ENCODE data around the gene ARHGEF10L. TPM values are rescaled to one million over a fixed set of nuclear protein-coding genes. Genes with fewer than 3 reads are reported as not detected.

Gene ARHGEF10L
- total and polyA plus RNA-seq, 2 donors = 1.9 to 11.5 TPM

DNA sequence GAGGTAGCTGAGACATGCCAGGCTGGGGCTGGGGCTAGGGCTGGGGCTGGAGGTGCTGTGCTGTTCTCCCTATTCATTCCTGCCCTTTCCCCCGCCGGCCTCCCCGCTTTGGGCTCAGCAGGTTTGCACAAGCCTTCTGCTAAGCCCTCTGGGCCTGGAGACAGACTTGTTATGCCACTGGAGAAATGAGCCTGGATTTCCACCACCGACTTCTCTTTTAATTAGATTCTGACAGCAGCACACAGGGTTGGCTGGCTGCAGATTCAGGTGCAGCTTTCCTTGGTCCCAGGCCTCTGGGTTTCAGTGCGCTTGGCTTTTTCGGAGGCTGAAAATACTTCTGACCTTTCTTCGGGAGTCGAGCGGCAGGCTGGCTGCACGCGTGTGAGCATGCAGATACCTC, 144.1 kb downstream of the ARHGEF10L start:
- no peak overlapping the region for H3K4me3 ChIP-seq (ENCODE audit: low read length in 2 of 2)
- H3K36me3 ChIP-seq (ENCODE audit: control insufficient read depth in 2 of 2, insufficient read depth in 2 of 2, low read length in 1 of 2) = no peaks in the 10 kb centered on the region
- no peak overlapping the region for H3K27ac ChIP-seq (ENCODE audit: low read depth in 1 of 2, low read length in 1 of 2)
- peaks cover 0 to 1% of the 10 kb centered on the region in 2 donors for H3K9me3 ChIP-seq (ENCODE audit: control insufficient read depth in 2 of 2, insufficient read depth in 1 of 2, low read length in 1 of 2)
- H3K27me3 ChIP-seq (ENCODE audit: control insufficient read depth in 2 of 2, insufficient read depth in 1 of 2, low read length in 1 of 2) = no peaks in the 10 kb centered on the region
- DNase-seq (ENCODE audit: low read depth in 6 of 9, low spot score in 9 of 9) = no peak
- no peaks in the 10 kb centered on the region for H3K4me1 ChIP-seq (ENCODE audit: control insufficient read depth in 2 of 2, insufficient read depth in 2 of 2, low read length in 2 of 2)
- WGBS = 91% methylated on average over 11 of the region's 11 CpGs

DNA sequence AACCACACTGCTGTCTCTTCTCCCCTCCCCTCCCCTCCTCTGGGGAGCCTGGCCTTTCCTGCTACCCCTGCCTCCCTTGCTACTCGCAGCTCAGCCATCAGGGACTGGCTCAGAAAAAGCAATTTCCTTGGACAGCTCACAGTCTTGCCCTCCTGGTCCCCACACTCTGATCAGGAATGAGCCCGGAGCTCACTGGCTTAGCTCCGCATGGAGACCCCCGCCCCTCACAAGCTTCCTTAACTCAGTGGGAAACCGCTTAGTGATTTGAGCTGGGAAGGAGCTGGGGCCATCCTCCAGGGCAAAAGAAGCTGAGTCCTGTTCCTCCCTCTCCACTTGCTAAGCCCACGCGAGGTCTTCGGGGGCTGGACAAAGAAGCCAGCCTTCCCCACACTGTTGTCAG, 145.3 kb downstream of the ARHGEF10L start:
- H3K27ac ChIP-seq (ENCODE audit: low read depth in 1 of 2, low read length in 1 of 2) = no peak overlapping the region
- H3K4me1 ChIP-seq (ENCODE audit: control insufficient read depth in 2 of 2, insufficient read depth in 2 of 2, low read length in 2 of 2) = no peaks in the 10 kb centered on the region
- no peaks in the 10 kb centered on the region for H3K36me3 ChIP-seq (ENCODE audit: control insufficient read depth in 2 of 2, insufficient read depth in 2 of 2, low read length in 1 of 2)
- H3K4me3 ChIP-seq (ENCODE audit: low read length in 2 of 2) = no peak overlapping the region
- H3K9me3 ChIP-seq (ENCODE audit: control insufficient read depth in 2 of 2, insufficient read depth in 1 of 2, low read length in 1 of 2) = peaks cover 0 to 1% of the 10 kb centered on the region in 2 donors
- 90% methylated on average over 8 of the region's 8 CpGs for WGBS
- H3K27me3 ChIP-seq (ENCODE audit: control insufficient read depth in 2 of 2, insufficient read depth in 1 of 2, low read length in 1 of 2) = no peaks in the 10 kb centered on the region
- DNase-seq (ENCODE audit: low read depth in 6 of 9, low spot score in 9 of 9) = no peak

DNA sequence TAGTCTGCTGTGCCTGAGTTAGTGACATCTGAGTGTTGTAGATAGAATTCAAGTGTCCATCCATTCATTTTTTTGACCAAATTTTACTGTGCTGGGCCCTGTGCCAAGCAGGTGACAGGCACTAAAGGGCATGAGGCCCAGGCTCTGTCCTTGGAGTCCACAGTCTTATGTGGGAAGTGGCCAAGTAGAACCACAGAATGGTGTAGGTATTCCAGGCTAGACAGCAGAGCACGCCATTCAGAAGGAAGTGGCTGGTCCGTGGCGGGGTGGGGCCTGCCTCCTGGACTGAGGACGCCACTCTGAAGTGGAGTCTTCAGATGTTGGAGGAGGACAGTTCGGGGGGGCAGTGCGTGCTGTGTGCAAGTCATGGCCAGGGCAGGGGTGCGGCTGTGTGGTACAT, 146.8 kb downstream of the ARHGEF10L start:
- no peaks in the 10 kb centered on the region for H3K27me3 ChIP-seq (ENCODE audit: control insufficient read depth in 2 of 2, insufficient read depth in 1 of 2, low read length in 1 of 2)
- H3K4me3 ChIP-seq (ENCODE audit: low read length in 2 of 2) = no peak overlapping the region
- DNase-seq (ENCODE audit: low read depth in 6 of 9, low spot score in 9 of 9) = no peak
- 75% methylated on average over 7 of the region's 7 CpGs for WGBS
- H3K9me3 ChIP-seq (ENCODE audit: control insufficient read depth in 2 of 2, insufficient read depth in 1 of 2, low read length in 1 of 2) = peaks cover 0 to 1% of the 10 kb centered on the region in 2 donors
- no peak overlapping the region for H3K27ac ChIP-seq (ENCODE audit: low read depth in 1 of 2, low read length in 1 of 2)
- no peaks in the 10 kb centered on the region for H3K4me1 ChIP-seq (ENCODE audit: control insufficient read depth in 2 of 2, insufficient read depth in 2 of 2, low read length in 2 of 2)
- H3K36me3 ChIP-seq (ENCODE audit: control insufficient read depth in 2 of 2, insufficient read depth in 2 of 2, low read length in 1 of 2) = no peaks in the 10 kb centered on the region

GRCh38 chr1:17687145-17687544, 147.6 kb downstream of the ARHGEF10L start:
- Histone ChIP-seq H3K9me3 (ENCODE audit: control insufficient read depth in 2 of 2, insufficient read depth in 1 of 2, low read length in 1 of 2) (peaks cover 0 to 1% of the 10 kb centered on the region in 2 donors), H3K27me3 (ENCODE audit: control insufficient read depth in 2 of 2, insufficient read depth in 1 of 2, low read length in 1 of 2) (no peaks in the 10 kb centered on the region), H3K4me3 (ENCODE audit: low read length in 2 of 2) (no peak overlapping the region), H3K4me1 (ENCODE audit: control insufficient read depth in 2 of 2, insufficient read depth in 2 of 2, low read length in 2 of 2) (no peaks in the 10 kb centered on the region), H3K27ac (ENCODE audit: low read depth in 1 of 2, low read length in 1 of 2) (no peak overlapping the region), H3K36me3 (ENCODE audit: control insufficient read depth in 2 of 2, insufficient read depth in 2 of 2, low read length in 1 of 2) (no peaks in the 10 kb centered on the region)
- 88% methylated on average over 7 of the region's 7 CpGs for WGBS
- DNase-seq (ENCODE audit: low read depth in 6 of 9, low spot score in 9 of 9) = no peak

GRCh38 chr1:17688217-17688810, 148.8 kb downstream of the ARHGEF10L start:
- Histone ChIP-seq H3K36me3 (ENCODE audit: control insufficient read depth in 2 of 2, insufficient read depth in 2 of 2, low read length in 1 of 2) (no peaks in the 10 kb centered on the region), H3K4me3 (ENCODE audit: low read length in 2 of 2) (no peak overlapping the region), H3K9me3 (ENCODE audit: control insufficient read depth in 2 of 2, insufficient read depth in 1 of 2, low read length in 1 of 2) (peaks cover 0 to 1% of the 10 kb centered on the region in 2 donors), H3K27me3 (ENCODE audit: control insufficient read depth in 2 of 2, insufficient read depth in 1 of 2, low read length in 1 of 2) (no peaks in the 10 kb centered on the region), H3K4me1 (ENCODE audit: control insufficient read depth in 2 of 2, insufficient read depth in 2 of 2, low read length in 2 of 2) (no peaks in the 10 kb centered on the region), H3K27ac (ENCODE audit: low read depth in 1 of 2, low read length in 1 of 2) (no peak overlapping the region)
- no peak for DNase-seq (ENCODE audit: low read depth in 6 of 9, low spot score in 9 of 9)
- 94% methylated on average over 8 of the region's 8 CpGs for WGBS

GRCh38 chr1:17689011-17689410, 149.5 kb downstream of the ARHGEF10L start:
- H3K36me3 ChIP-seq (ENCODE audit: control insufficient read depth in 2 of 2, insufficient read depth in 2 of 2, low read length in 1 of 2) = no peaks in the 10 kb centered on the region
- H3K27me3 ChIP-seq (ENCODE audit: control insufficient read depth in 2 of 2, insufficient read depth in 1 of 2, low read length in 1 of 2) = no peaks in the 10 kb centered on the region
- peaks cover 0 to 1% of the 10 kb centered on the region in 2 donors for H3K9me3 ChIP-seq (ENCODE audit: control insufficient read depth in 2 of 2, insufficient read depth in 1 of 2, low read length in 1 of 2)
- no peak for DNase-seq (ENCODE audit: low read depth in 6 of 9, low spot score in 9 of 9)
- H3K4me1 ChIP-seq (ENCODE audit: control insufficient read depth in 2 of 2, insufficient read depth in 2 of 2, low read length in 2 of 2) = no peaks in the 10 kb centered on the region
- H3K27ac ChIP-seq (ENCODE audit: low read depth in 1 of 2, low read length in 1 of 2) = no peak overlapping the region
- WGBS = 95% methylated on average over 9 of the region's 9 CpGs
- no peak overlapping the region for H3K4me3 ChIP-seq (ENCODE audit: low read length in 2 of 2)

DNA sequence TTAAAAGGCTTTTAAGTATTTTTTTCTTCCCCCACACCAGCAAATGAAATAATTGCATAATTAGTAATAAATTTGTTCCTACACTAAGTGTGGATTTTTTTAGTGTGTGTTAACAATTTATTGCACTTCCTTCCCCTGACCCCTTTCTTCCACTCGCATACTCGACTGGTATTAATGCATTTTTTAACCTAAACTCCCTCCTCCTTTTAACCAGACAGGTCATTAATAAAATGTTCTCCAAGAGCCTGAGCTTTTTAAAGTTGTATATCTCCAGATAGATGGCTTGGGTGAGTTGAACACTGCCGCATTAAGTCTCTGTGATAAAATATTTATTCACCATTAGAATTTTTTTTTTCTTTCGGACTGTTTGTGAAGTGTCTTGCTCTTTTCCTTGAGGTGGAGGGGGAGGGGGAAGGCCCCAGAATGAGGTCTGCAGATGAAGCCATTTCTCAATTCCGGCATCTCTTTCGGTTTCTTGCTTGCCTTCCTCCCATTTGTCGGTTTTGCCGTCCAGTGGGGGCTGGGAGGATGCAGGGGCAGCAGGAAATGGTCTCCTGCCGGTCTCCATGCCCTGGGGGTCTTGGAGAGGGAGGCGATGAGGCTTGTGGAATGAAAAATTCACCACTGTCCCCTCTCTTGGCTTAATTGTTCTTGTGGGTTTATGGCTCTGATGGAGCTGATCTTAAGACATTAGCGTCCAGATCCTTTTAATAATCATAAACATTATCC, 151.6 kb downstream of the ARHGEF10L start:
- no peaks in the 10 kb centered on the region for H3K27me3 ChIP-seq (ENCODE audit: control insufficient read depth in 2 of 2, insufficient read depth in 1 of 2, low read length in 1 of 2)
- no peak overlapping the region for H3K4me3 ChIP-seq (ENCODE audit: low read length in 2 of 2)
- H3K4me1 ChIP-seq (ENCODE audit: control insufficient read depth in 2 of 2, insufficient read depth in 2 of 2, low read length in 2 of 2) = no peaks in the 10 kb centered on the region
- 39% methylated on average over 11 of the region's 11 CpGs for WGBS
- H3K9me3 ChIP-seq (ENCODE audit: control insufficient read depth in 2 of 2, insufficient read depth in 1 of 2, low read length in 1 of 2) = peaks cover 0 to 1% of the 10 kb centered on the region in 2 donors
- no peak overlapping the region for H3K27ac ChIP-seq (ENCODE audit: low read depth in 1 of 2, low read length in 1 of 2)
- no peaks in the 10 kb centered on the region for H3K36me3 ChIP-seq (ENCODE audit: control insufficient read depth in 2 of 2, insufficient read depth in 2 of 2, low read length in 1 of 2)
- no peak for DNase-seq (ENCODE audit: low read depth in 6 of 9, low spot score in 9 of 9)

DNA sequence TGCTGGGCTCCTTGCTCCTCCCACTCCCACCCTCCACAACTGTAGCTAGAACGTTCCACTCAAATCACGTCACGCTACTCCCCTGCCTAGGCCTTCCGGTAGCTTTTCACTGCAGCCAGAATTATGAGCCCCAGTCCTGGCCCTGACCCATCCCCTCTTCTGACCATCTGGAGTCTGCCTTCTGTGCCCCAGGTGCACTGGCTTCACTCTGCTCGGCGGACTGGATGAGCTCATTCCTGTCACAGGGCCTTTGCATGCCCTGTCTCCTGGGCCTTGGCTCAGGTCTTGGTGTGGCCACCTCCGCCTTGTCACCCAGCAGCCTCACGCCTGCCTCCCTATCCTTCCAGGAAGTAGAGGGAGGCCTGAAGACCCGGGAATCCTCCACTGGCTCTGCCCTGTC, 153.1 kb downstream of the ARHGEF10L start:
- Histone ChIP-seq H3K27ac (ENCODE audit: low read depth in 1 of 2, low read length in 1 of 2) (no peak overlapping the region), H3K27me3 (ENCODE audit: control insufficient read depth in 2 of 2, insufficient read depth in 1 of 2, low read length in 1 of 2) (no peaks in the 10 kb centered on the region), H3K4me3 (ENCODE audit: low read length in 2 of 2) (no peak overlapping the region), H3K36me3 (ENCODE audit: control insufficient read depth in 2 of 2, insufficient read depth in 2 of 2, low read length in 1 of 2) (no peaks in the 10 kb centered on the region), H3K9me3 (ENCODE audit: control insufficient read depth in 2 of 2, insufficient read depth in 1 of 2, low read length in 1 of 2) (no peaks in the 10 kb centered on the region), H3K4me1 (ENCODE audit: control insufficient read depth in 2 of 2, insufficient read depth in 2 of 2, low read length in 2 of 2) (no peaks in the 10 kb centered on the region)
- no peak for DNase-seq (ENCODE audit: low read depth in 6 of 9, low spot score in 9 of 9)
- 82% methylated on average over 9 of the region's 9 CpGs for WGBS

GRCh38 chr1:17696417-17697301, 157.2 kb downstream of the ARHGEF10L start:
- DNase-seq (ENCODE audit: low read depth in 6 of 9, low spot score in 9 of 9) = no peak
- no peaks in the 10 kb centered on the region for H3K36me3 ChIP-seq (ENCODE audit: control insufficient read depth in 2 of 2, insufficient read depth in 2 of 2, low read length in 1 of 2)

More at GRCh38 chr1:17696417-17697301, 157.2 kb downstream of the ARHGEF10L start:
- H3K4me1 ChIP-seq (ENCODE audit: control insufficient read depth in 2 of 2, insufficient read depth in 2 of 2, low read length in 2 of 2) = no peaks in the 10 kb centered on the region
- H3K27me3 ChIP-seq (ENCODE audit: control insufficient read depth in 2 of 2, insufficient read depth in 1 of 2, low read length in 1 of 2) = no peaks in the 10 kb centered on the region
- H3K4me3 ChIP-seq (ENCODE audit: low read length in 2 of 2) = no peak overlapping the region
- WGBS = 89% methylated on average over 42 of the region's 42 CpGs
- no peak overlapping the region for H3K27ac ChIP-seq (ENCODE audit: low read depth in 1 of 2, low read length in 1 of 2)
- H3K9me3 ChIP-seq (ENCODE audit: control insufficient read depth in 2 of 2, insufficient read depth in 1 of 2, low read length in 1 of 2) = no peaks in the 10 kb centered on the region

Measured in thymus (tissue), 11 donors.